ENCODE data around the gene ZNF507. TPM values are rescaled to one million over a fixed set of nuclear protein-coding genes. Genes with fewer than 3 reads are reported as not detected.

The ZNF507 gene
- total RNA-seq: 10 to 100 TPM; 22.1 to 27.5 TPM

DNA sequence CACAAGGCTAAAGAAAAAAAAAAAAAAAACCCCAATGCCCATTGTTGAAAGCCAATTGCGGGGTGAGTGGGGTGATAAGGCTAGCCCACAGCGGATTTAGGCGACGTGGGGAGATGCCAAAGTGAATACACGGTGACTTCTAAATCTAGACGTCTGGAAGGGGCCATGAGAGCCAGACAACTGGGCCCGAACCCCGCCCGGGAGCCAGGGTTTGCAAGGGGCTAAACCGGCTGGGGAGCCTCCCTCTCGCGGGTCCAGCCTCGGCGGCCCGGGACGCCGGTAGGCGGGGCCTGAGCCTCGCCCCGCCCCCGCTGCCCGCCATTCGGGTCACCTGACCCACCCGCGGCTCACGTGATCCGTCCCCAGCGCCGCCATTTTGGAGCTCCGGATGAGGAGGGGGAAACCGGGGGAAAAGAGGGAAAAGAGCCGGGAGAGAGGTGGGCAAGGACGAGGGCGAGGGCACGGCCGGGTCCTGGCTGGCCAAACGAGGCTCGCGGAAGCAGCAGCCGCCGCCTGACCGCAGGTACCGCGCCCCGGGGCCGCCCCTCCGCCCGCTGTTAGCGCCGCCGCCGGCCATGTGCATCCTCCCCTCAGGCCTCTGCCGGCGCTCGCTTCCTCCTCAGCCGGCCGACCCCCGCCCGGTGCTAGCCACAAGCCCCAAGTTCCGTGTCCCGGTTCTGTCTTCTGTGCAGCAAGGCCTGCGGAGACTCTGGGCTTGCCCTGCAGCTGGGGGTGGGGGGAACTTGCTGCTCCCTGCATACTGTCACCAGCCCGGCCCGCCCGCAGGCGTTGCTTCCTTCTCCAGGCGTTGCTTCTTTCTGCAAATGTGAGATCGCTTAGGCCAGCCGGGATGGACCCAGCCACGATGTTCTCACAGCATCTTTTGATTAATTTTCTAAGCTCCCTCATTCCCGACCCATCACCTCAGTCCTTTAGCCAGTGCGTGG is at the start of gene ZNF507:
Gene ZNF507 (plus strand): TSS at position 350 of the 947 bp plus-strand sequence. CDS start 7,221 bp downstream, outside the sequence.
- H3K4me1 Mint-ChIP-seq: peaks cover 17% of the 10 kb centered on the region
- H3K9me3 Mint-ChIP-seq: no peaks in the 10 kb centered on the region
- peak; percentile 90 for ATAC-seq (replicated peaks)
- H3K36me3 Mint-ChIP-seq (ENCODE audit: low read depth): peaks cover 49% of the 10 kb centered on the region
- peak within 1 kb of the TSS; percentile 91 for H3K27ac Mint-ChIP-seq
- peak within 1 kb of the TSS; percentile 90 for H3K4me3 Mint-ChIP-seq
- H3K27me3 Mint-ChIP-seq: no peaks in the 10 kb centered on the region

DNA sequence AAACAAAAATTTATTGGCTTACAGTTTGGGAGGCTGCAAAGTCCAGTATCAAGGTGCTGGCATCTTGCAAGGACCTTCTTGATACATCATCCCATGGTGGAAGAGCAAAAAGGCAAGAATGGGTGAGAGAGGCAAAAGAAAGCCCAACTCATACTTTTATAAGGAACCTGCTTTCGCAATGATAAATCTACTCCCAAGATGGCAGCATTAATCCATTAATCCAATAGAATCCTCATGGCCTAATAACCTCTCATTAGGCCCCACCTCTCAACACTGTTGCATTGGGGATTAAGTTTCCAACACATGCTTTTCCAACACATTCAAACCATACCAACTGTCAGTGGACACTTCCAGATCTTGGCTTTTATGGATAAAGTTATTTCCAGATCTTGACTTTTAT is 48.7 kb upstream of the ZNF507 start:
- H3K27me3 Mint-ChIP-seq: peaks cover 8% of the 10 kb centered on the region
- ATAC-seq (replicated peaks): no peak
- H3K27ac Mint-ChIP-seq: no peak overlapping the region
- no peak overlapping the region for H3K4me3 Mint-ChIP-seq
- no peaks in the 10 kb centered on the region for H3K4me1 Mint-ChIP-seq
- H3K36me3 Mint-ChIP-seq (ENCODE audit: low read depth): no peaks in the 10 kb centered on the region
- H3K9me3 Mint-ChIP-seq: peaks cover 3% of the 10 kb centered on the region

DNA sequence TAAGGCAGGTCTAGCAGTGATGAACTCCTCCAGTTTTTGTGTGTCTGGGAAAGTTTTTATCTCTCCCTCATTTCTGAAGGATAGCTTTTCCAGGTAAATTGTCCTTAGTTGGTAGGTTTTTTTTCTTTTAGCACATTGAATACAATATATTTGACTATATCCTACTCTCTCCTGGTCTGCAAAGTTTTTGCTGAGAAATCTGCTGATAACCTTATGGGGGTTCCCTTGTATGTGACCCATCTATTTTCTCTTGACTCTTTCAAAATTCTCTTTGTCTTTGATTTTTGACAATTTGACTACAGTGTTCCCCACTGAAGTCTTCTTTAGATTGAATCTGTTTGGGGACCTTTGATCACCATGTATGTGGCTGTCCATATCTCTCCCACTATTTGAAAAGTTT is 42.6 kb upstream of the ZNF507 start:
- no peaks in the 10 kb centered on the region for H3K4me1 Mint-ChIP-seq
- no peak overlapping the region for H3K4me3 Mint-ChIP-seq
- ATAC-seq (replicated peaks): no peak
- no peaks in the 10 kb centered on the region for H3K36me3 Mint-ChIP-seq (ENCODE audit: low read depth)
- peaks cover 34% of the 10 kb centered on the region for H3K27me3 Mint-ChIP-seq
- H3K9me3 Mint-ChIP-seq: peaks cover 18% of the 10 kb centered on the region
- H3K27ac Mint-ChIP-seq: no peak overlapping the region

GRCh38 chr19:32303193-32303592 is 42.2 kb upstream of the ZNF507 start:
- H3K27me3 Mint-ChIP-seq: peaks cover 34% of the 10 kb centered on the region
- H3K4me3 Mint-ChIP-seq: no peak overlapping the region
- no peak for ATAC-seq (replicated peaks)
- no peaks in the 10 kb centered on the region for H3K36me3 Mint-ChIP-seq (ENCODE audit: low read depth)
- no peak overlapping the region for H3K27ac Mint-ChIP-seq
- H3K4me1 Mint-ChIP-seq: no peaks in the 10 kb centered on the region
- peaks cover 18% of the 10 kb centered on the region for H3K9me3 Mint-ChIP-seq

DNA sequence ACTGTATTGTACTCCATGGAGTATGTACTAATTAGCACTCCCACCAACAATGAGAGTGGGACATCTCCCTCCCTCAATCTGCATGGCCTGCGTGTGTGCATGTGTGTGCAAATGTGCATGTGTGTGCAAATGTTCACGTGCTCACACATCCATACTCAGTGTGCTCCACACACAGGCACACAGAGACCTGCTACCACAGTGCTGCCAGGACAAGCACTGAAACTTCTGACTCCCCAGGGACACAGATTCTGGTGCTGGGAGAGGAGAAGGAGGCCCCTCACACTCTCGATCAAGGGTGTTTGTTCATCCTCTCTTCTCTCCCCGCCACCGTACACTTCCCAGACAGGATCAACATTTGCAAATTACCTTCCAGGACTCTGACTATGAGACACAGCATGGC is 37.8 kb upstream of the ZNF507 start:
- Mint-ChIP-seq H3K36me3 (ENCODE audit: low read depth) (no peaks in the 10 kb centered on the region), H3K27me3 (peaks cover 36% of the 10 kb centered on the region), H3K4me1 (no peaks in the 10 kb centered on the region), H3K27ac (no peak overlapping the region), H3K4me3 (no peak overlapping the region), H3K9me3 (peaks cover 13% of the 10 kb centered on the region)
- ATAC-seq (replicated peaks): no peak

DNA sequence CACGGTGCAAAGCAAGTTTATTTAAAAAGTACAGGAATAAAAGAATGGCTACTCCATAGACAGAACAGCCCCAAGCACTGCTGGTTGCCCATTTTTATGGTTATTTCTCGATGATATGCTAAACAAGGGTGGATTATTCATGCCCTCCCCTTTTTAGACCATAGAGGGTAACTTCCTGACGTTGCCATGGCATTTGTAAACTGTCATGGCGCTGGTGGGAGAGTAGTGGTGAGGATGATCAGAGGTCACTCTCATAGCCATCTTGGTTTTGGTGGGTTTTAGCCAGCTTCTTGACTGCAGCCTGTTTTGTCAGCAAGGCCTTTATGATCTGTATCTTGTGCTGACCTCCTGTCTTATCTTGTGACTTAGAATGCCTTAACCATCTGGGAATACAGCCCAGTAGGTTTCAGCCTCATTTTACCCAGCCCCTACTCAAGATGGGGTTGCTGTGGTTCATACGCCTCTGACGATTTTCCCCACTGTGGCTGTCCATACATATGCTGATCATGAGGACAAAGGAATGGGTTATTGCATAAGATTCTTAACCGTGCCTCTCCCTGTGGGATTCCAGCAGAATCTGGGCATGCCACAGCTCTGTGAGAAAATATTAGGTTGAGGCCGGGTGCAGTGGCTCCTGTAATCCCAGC is 36.9 kb upstream of the ZNF507 start:
- H3K27ac Mint-ChIP-seq: no peak overlapping the region
- H3K4me3 Mint-ChIP-seq: no peak overlapping the region
- no peaks in the 10 kb centered on the region for H3K36me3 Mint-ChIP-seq (ENCODE audit: low read depth)
- H3K27me3 Mint-ChIP-seq: peaks cover 28% of the 10 kb centered on the region
- H3K4me1 Mint-ChIP-seq: no peaks in the 10 kb centered on the region
- no peak for ATAC-seq (replicated peaks)
- peaks cover 5% of the 10 kb centered on the region for H3K9me3 Mint-ChIP-seq

DNA sequence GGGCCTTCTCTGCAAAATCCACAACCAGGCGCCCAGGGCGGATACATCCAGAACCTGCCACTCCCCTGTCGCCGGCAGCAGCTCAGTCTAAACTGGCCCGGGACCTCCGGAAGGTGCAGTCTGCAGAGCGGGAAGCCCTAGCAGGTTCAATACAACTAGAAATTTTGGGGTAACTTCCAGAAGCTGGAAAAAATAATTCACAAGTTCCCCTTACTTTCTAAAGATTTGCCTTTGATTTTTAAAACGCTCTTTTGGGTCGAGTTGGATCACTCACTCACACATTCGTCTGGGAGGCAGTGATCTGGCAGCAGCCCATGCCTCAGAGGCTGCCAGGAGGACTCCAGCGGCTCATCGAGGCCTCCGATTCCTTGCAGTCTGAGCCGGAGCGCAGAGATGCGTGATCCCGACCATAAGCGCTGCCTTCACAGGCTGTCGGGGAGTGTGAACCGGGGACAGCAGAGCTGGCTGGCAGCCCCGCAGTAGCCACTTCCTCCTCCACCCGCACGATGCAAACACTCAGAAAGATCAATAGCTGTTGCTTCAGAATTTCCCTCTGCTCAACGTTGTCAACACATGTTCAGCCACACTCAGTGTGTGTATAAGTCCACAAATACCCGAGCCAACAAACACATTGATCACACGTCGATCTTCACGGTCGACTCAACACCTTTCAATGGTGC is 35.6 kb upstream of the ZNF507 start:
- ATAC-seq (replicated peaks): no peak
- no peaks in the 10 kb centered on the region for H3K36me3 Mint-ChIP-seq (ENCODE audit: low read depth)
- peaks cover 24% of the 10 kb centered on the region for H3K27me3 Mint-ChIP-seq
- no peak overlapping the region for H3K4me3 Mint-ChIP-seq
- no peak overlapping the region for H3K27ac Mint-ChIP-seq
- H3K4me1 Mint-ChIP-seq: no peaks in the 10 kb centered on the region
- H3K9me3 Mint-ChIP-seq: peaks cover under 1% of the 10 kb centered on the region

- Mint-ChIP-seq H3K27me3 (peaks cover 23% of the 10 kb centered on the region), H3K36me3 (ENCODE audit: low read depth) (no peaks in the 10 kb centered on the region), H3K9me3 (no peaks in the 10 kb centered on the region)
Observed at GRCh38 chr19:32311371-32311770, 34.0 kb upstream of the ZNF507 start.

GRCh38 chr19:32313569-32314265 is 31.7 kb upstream of the ZNF507 start:
- Mint-ChIP-seq H3K9me3 (no peaks in the 10 kb centered on the region), H3K4me3 (no peak overlapping the region), H3K27me3 (peaks cover 13% of the 10 kb centered on the region), H3K27ac (no peak overlapping the region), H3K4me1 (no peaks in the 10 kb centered on the region), H3K36me3 (ENCODE audit: low read depth) (no peaks in the 10 kb centered on the region)
- no peak for ATAC-seq (replicated peaks)

More at GRCh38 chr19:32311371-32311770, 34.0 kb upstream of the ZNF507 start:
- Mint-ChIP-seq H3K4me1 (no peaks in the 10 kb centered on the region), H3K4me3 (no peak overlapping the region), H3K27ac (no peak overlapping the region)
- no peak for ATAC-seq (replicated peaks)

- no peaks in the 10 kb centered on the region for H3K36me3 Mint-ChIP-seq (ENCODE audit: low read depth)
- ATAC-seq (replicated peaks): no peak
- peaks cover 7% of the 10 kb centered on the region for H3K27me3 Mint-ChIP-seq
- no peaks in the 10 kb centered on the region for H3K9me3 Mint-ChIP-seq
- no peaks in the 10 kb centered on the region for H3K4me1 Mint-ChIP-seq
- no peak overlapping the region for H3K4me3 Mint-ChIP-seq
- no peak overlapping the region for H3K27ac Mint-ChIP-seq
Observed at GRCh38 chr19:32316034-32316433, 29.4 kb upstream of the ZNF507 start.

GRCh38 chr19:32317086-32317485 is 28.3 kb upstream of the ZNF507 start:
- Mint-ChIP-seq H3K4me1 (no peaks in the 10 kb centered on the region), H3K27me3 (peaks cover 7% of the 10 kb centered on the region), H3K9me3 (no peaks in the 10 kb centered on the region), H3K27ac (no peak overlapping the region), H3K4me3 (no peak overlapping the region), H3K36me3 (ENCODE audit: low read depth) (no peaks in the 10 kb centered on the region)
- no peak for ATAC-seq (replicated peaks)

DNA sequence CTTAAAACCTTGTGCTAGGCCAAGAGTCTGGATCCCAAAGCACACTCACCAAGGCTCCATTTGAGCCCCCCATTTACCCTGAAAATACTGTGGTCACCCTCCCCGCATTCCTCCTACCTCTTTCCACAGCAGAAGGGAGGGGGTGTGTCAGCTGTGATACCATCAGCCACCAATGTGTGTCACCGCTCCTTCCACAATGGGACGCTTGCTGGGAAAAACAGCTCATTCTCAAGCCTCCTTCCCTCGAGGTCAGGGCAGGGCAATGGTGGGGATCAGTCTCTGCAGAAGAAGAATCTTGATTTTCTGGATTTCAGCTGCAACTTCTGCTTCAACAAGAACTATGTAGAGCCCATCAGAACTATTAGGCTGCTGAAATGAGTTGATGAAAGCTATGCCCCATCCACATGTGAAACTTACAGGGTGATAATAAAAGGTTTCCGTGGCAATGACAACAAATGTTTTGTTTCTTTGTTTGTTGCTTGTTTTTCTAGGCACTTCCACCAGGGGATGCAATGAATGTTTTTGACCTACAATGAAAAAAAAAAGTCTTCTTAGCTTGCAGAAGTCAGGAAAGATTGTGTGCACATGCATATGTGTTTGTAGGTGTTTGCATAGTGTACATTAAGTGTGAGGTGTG is 26.4 kb upstream of the ZNF507 start:
- no peak overlapping the region for H3K27ac Mint-ChIP-seq
- no peak overlapping the region for H3K4me3 Mint-ChIP-seq
- no peaks in the 10 kb centered on the region for H3K4me1 Mint-ChIP-seq
- H3K36me3 Mint-ChIP-seq (ENCODE audit: low read depth): no peaks in the 10 kb centered on the region
- ATAC-seq (replicated peaks): no peak
- H3K27me3 Mint-ChIP-seq: peaks cover 9% of the 10 kb centered on the region
- H3K9me3 Mint-ChIP-seq: no peaks in the 10 kb centered on the region

DNA sequence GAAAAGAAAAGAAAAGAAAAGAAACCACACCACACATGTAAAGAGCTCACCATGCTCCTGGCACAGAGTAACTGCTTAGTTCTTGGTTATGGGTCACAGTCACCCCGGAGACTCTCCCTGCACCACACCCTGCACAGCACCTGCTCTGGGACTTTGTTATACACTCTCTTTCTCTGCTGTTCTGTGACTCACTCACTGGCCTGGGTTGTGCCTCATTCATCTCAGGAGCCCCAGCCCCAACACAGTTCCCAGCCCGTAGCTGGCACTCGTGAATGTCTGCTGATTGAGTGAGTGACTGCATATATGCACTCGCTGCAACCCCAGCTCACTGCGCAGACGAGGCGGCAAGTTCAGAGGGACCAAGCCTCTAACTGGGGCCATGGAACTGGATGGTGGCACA is 22.9 kb upstream of the ZNF507 start:
- Mint-ChIP-seq H3K4me1 (no peaks in the 10 kb centered on the region), H3K4me3 (no peak overlapping the region), H3K9me3 (no peaks in the 10 kb centered on the region), H3K27me3 (peaks cover 25% of the 10 kb centered on the region), H3K36me3 (ENCODE audit: low read depth) (no peaks in the 10 kb centered on the region), H3K27ac (no peak overlapping the region)
- ATAC-seq (replicated peaks): no peak
